NK-92 (cell line): ENCODE measurements around the gene CD300A.
"Not testable (repeated sequence)": the region's sequence is repeated elsewhere in the genome, so short reads cannot be mapped to it uniquely, and the experiment has no call there.

Experiments used
- DNase-seq: peaks from one replicate; lab custom pipeline; 2025; ENCODE audit not compliant: unreplicated experiment; lab: John Stamatoyannopoulos, UW

Gene CD300A

GRCh38 chr17:74478420-74479100 lies 12.1 kb downstream of the CD300A start:
- DNase-seq: no peak

GRCh38 chr17:74480290-74480689 lies 13.9 kb downstream of the CD300A start:
- no peak for DNase-seq

GRCh38 chr17:74481621-74482020 lies 15.2 kb downstream of the CD300A start:
- DNase-seq: no peak

- DNase-seq: no peak
Observed at GRCh38 chr17:74484066-74484465, 17.6 kb downstream of the CD300A start.

GRCh38 chr17:74485022-74485743 lies 18.7 kb downstream of the CD300A start:
- DNase-seq: no peak

GRCh38 chr17:74485841-74486240 lies 19.4 kb downstream of the CD300A start:
- no peak for DNase-seq

- not testable (repeated sequence) for DNase-seq
Observed at GRCh38 chr17:74488276-74488675, 21.8 kb downstream of the CD300A start.

GRCh38 chr17:74490716-74491115 lies 24.3 kb downstream of the CD300A start:
- no peak for DNase-seq

- no peak for DNase-seq
Observed at GRCh38 chr17:74491626-74492025, 25.2 kb downstream of the CD300A start.

GRCh38 chr17:74493331-74493833 lies 26.9 kb downstream of the CD300A start:
- no peak for DNase-seq

- DNase-seq: no peak
Observed at GRCh38 chr17:74497471-74497870, 31.0 kb downstream of the CD300A start.

- no peak for DNase-seq
Observed at GRCh38 chr17:74499992-74500391, 33.6 kb downstream of the CD300A start.

GRCh38 chr17:74502861-74503260 lies 36.4 kb downstream of the CD300A start:
- no peak for DNase-seq

GRCh38 chr17:74503949-74504348 lies 37.5 kb downstream of the CD300A start:
- not testable (repeated sequence) for DNase-seq

GRCh38 chr17:74508156-74508555 lies 41.7 kb downstream of the CD300A start:
- DNase-seq: no peak

- no peak for DNase-seq
Observed at GRCh38 chr17:74512036-74512435, 45.6 kb downstream of the CD300A start.

GRCh38 chr17:74512624-74513091 lies 46.2 kb downstream of the CD300A start:
- no peak for DNase-seq

- DNase-seq: no peak
Observed at GRCh38 chr17:74513987-74514631, 47.7 kb downstream of the CD300A start.

- no peak for DNase-seq
Observed at GRCh38 chr17:74514632-74515334, 48.3 kb downstream of the CD300A start.

GRCh38 chr17:74515941-74516340 lies 49.5 kb downstream of the CD300A start:
- DNase-seq: no peak
